ENCODE data around the gene CDK6. TPM values are rescaled to one million over a fixed set of nuclear protein-coding genes. Genes with fewer than 3 reads are reported as not detected.

Gene CDK6
- total RNA-seq, 2 donors from 2014 or later, result 91.6 to 153 TPM

Other genes with a start within 250 kb of the CDK6 start
- 10 to 100 TPM; 28.4 to 34.9 TPM for gene FAM133B, start 246.2 kb downstream of the CDK6 start, total RNA-seq